Osteoblast (primary cell): ENCODE data around the gene PRMT9. TPM values are rescaled to one million over a fixed set of nuclear protein-coding genes. Genes with fewer than 3 reads are reported as not detected.

Experiments
- DNase-seq: peaks from one replicate; pipeline ENCODE4 v3.0.0; 2011; ENCODE audit warnings: low spot score, mixed read lengths; ENCODE audit not compliant: insufficient read length; ENCODE audit errors: missing footprints
- H2AFZ ChIP-seq: 2 replicates; pipeline ENCODE4 v1.6.0; 2011; ENCODE audit warnings: mild to moderate bottlenecking, low read length
- H3K27ac ChIP-seq: 2 replicates; pipeline ENCODE4 v1.5.1; 2011; ENCODE audit warnings: mild to moderate bottlenecking, low read depth, low read length, moderate library complexity
- H3K27me3 ChIP-seq: 2 replicates; pipeline ENCODE4 v1.6.0; 2012; ENCODE audit warnings: mild to moderate bottlenecking, control low read depth, inconsistent platforms, low read length, moderate library complexity; ENCODE audit not compliant: insufficient read depth
- H3K36me3 ChIP-seq: 2 replicates; pipeline ENCODE4 v1.5.1; 2011; ENCODE audit warnings: mild to moderate bottlenecking, low read length, control low read depth, moderate library complexity; ENCODE audit not compliant: insufficient read depth
- H3K4me1 ChIP-seq: 2 replicates; pipeline ENCODE4 v1.5.1; 2011; ENCODE audit warnings: mild to moderate bottlenecking, low read length, control low read depth, moderate library complexity; ENCODE audit not compliant: insufficient read depth
- H3K4me2 ChIP-seq: 2 replicates; pipeline ENCODE4 v1.6.0; 2011; ENCODE audit warnings: mild to moderate bottlenecking, low read length; ENCODE audit not compliant: insufficient read depth
- H3K4me3 ChIP-seq: fragments of 200-600 bp; sonication (generic); 3 replicates; pipeline ENCODE4 v1.5.1; 2012; ENCODE audit warnings: mild to moderate bottlenecking, low read length, inconsistent platforms; ENCODE audit not compliant: insufficient read depth
- H3K79me2 ChIP-seq: 2 replicates; pipeline ENCODE4 v1.6.0; 2012; ENCODE audit warnings: mild to moderate bottlenecking, low read length, control low read depth, inconsistent platforms; ENCODE audit not compliant: insufficient read depth
- H3K9me3 ChIP-seq: 2 replicates; pipeline ENCODE4 v1.5.1; 2011; ENCODE audit warnings: low read depth, low read length, control low read depth
- H4K20me1 ChIP-seq: 2 replicates; pipeline ENCODE4 v1.6.0; 2012; ENCODE audit warnings: mild to moderate bottlenecking, low read length, control low read depth; ENCODE audit not compliant: insufficient read depth
- total RNA-seq: library from RNA; depleted of rRNA; stranded (reverse); fragments of >200 nt; gene quantifications from 2 replicates; pipeline ENCODE4 v1.2.3, GENCODE V29; 2012
- TF ChIP-seq, protein P1 (sequence below): IDR thresholded peaks from 2 replicates; pipeline ENCODE4 v1.5.1; 2011; ENCODE audit warnings: mild to moderate bottlenecking, low read depth, low read length, moderate library complexity; ENCODE audit errors: extremely low read depth

PRMT9 gene
- total RNA-seq = 8.3 and 9.0 TPM in 2 replicates

GRCh38 chr4:147683717-147684700, at the start of gene PRMT9:
TSS of gene PRMT9 (minus strand) at chr4:147684163. CDS start at chr4:147683987, 176 bp downstream.
- Histone ChIP-seq H3K36me3 (peaks cover 1% of the 10 kb centered on the region), H3K4me2 (peak within 1 kb of the TSS; percentile 99), H3K27ac (peak within 1 kb of the TSS; percentile 95), H4K20me1 (no peaks in the 10 kb centered on the region), H3K4me3 (peak within 1 kb of the TSS; percentile 99), H3K79me2 (peaks cover 31% of the 10 kb centered on the region), H3K4me1 (peaks cover 10% of the 10 kb centered on the region), H3K9me3 (no peaks in the 10 kb centered on the region), H2AFZ (peak within 1 kb of the TSS; percentile 99), H3K27me3 (no peaks in the 10 kb centered on the region)
- peak; percentile 98 for DNase-seq
- TF ChIP-seq, protein P1, sequence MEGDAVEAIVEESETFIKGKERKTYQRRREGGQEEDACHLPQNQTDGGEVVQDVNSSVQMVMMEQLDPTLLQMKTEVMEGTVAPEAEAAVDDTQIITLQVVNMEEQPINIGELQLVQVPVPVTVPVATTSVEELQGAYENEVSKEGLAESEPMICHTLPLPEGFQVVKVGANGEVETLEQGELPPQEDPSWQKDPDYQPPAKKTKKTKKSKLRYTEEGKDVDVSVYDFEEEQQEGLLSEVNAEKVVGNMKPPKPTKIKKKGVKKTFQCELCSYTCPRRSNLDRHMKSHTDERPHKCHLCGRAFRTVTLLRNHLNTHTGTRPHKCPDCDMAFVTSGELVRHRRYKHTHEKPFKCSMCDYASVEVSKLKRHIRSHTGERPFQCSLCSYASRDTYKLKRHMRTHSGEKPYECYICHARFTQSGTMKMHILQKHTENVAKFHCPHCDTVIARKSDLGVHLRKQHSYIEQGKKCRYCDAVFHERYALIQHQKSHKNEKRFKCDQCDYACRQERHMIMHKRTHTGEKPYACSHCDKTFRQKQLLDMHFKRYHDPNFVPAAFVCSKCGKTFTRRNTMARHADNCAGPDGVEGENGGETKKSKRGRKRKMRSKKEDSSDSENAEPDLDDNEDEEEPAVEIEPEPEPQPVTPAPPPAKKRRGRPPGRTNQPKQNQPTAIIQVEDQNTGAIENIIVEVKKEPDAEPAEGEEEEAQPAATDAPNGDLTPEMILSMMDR = no peak

DNA sequence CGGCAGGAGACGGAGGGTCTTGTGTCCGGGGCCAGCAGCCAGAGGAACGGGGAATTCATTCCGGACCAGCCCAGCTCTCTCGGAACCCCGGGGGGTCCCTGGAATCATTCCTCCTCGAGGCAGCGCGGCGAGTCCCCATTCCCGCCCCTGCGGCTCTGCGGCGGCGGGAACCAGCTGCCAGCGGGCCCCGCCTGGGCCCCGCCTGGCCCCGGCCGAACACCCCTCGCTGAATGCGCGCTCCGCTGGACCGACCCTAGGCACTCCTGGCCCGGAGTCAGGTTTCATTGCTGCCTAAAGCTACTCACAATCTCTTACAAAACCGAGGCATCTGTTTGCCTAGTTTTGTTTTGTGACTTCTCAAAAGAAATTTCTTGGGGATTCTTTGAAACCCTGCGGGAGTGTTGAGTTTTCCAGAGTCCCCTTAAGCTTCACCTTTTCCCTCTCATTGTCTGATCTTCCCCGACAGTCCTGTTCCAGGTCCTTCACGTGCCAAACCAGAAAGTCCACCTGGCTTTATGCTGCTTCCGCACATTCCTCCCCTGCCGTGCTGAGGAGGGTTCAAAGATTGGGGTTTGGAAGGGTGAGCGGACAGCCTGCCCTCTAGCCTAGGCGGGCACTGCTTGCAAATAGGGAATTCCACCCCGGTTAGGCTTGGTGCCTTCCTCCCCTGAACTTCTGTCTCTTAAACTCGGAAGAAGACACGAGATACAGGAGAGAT, 48.7 kb upstream of the PRMT9 start:
- Histone ChIP-seq H3K4me1 (peaks cover 45% of the 10 kb centered on the region), H3K36me3 (no peaks in the 10 kb centered on the region), H3K27ac (peak overlapping the region; percentile 78), H3K4me2 (peak overlapping the region; percentile 98), H2AFZ (peak overlapping the region; percentile 82), H4K20me1 (peaks cover 3% of the 10 kb centered on the region), H3K79me2 (peaks cover 48% of the 10 kb centered on the region), H3K4me3 (peak overlapping the region; percentile 89), H3K9me3 (no peaks in the 10 kb centered on the region), H3K27me3 (no peaks in the 10 kb centered on the region)
- peak; percentile 82 for DNase-seq
- TF ChIP-seq, protein P1 = no peak

DNA sequence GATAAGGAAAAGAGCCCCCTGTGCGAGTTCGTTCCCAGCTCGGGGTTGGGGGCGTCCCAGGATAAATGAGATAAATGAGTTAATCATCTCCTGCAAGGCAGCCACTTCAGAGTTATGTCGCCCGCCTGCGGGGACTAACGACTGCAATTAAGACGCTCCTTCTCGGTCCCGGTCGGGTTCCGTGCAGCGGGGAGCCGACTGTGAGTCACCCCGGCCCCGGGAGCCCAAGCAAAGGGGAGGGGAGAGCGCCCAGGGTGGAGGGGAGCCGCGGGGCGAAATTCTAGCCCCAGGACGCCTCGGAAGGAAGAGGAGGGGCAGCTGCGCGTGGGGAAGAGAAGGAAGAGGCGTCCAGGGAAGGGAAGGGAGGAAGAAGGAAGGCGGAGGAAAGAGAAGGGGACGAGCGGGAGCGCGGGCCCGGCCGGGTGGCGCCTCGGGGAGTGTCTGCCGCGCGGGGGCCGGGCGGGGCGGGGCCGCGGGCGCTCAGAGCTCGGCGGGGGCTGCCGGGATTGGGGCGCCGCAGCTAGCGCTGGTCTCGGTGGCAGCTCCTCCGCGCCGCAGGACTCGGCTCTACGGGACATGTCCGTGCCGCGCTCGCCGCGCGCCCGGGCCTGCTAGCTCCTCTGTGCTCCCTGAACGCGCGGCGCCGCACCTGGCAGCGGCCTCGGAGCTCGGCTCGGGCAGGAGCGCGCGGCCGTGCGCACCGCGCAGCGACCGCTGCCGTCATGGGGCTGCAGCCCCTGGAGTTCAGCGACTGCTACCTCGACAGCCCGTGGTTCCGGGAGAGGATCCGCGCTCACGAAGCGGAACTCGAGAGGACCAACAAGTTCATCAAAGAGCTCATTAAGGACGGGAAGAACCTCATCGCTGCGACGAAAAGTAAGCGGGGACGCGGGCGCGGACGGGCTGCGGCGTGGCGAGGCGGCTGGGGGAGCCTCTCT, 47.9 kb upstream of the PRMT9 start, which contains the start of gene ARHGAP10:
ARHGAP10 (plus strand) TSS at position 509 of the 938 bp plus-strand sequence; CDS start at position 723, 214 bp downstream.
- Histone ChIP-seq H3K36me3 (no peaks in the 10 kb centered on the region), H3K4me3 (peak within 1 kb of the TSS; percentile 89), H3K27me3 (no peaks in the 10 kb centered on the region), H3K79me2 (peaks cover 40% of the 10 kb centered on the region), H4K20me1 (peaks cover 3% of the 10 kb centered on the region), H3K4me2 (peak within 1 kb of the TSS; percentile 98), H3K27ac (peak within 1 kb of the TSS; percentile 78), H2AFZ (peak within 1 kb of the TSS; percentile 82), H3K4me1 (peaks cover 44% of the 10 kb centered on the region), H3K9me3 (no peaks in the 10 kb centered on the region)
- TF ChIP-seq, protein P1 = no peak
- peak; percentile 93 for DNase-seq
